MM.1S (cell line): ENCODE measurements around the gene ATXN10.

ENCODE experiments used
- DNase-seq: peaks from one replicate; pipeline ENCODE4 v3.0.0-alpha.2; 2015
- H2AFZ ChIP-seq: fragments of 300-600 bp; sonication (generic); 2 replicates; pipeline ENCODE4 v1.6.0; 2016; ENCODE audit warnings: antibody characterized with exemption, low read length
- H3F3A ChIP-seq: fragments of 300-600 bp; sonication (generic); 2 replicates; pipeline ENCODE4 v1.6.1; 2016; ENCODE audit warnings: mild to moderate bottlenecking, antibody characterized with exemption, low read length, moderate library complexity, mixed read lengths; ENCODE audit not compliant: insufficient read depth
- H3K27ac ChIP-seq: fragments of 300-600 bp; sonication (generic); 2 replicates; pipeline ENCODE4 v1.5.1; 2016; ENCODE audit warnings: mild to moderate bottlenecking, low read length
- H3K27me3 ChIP-seq: fragments of 300-600 bp; sonication (generic); replicated peaks from 2 replicates; pipeline ENCODE4 v1.6.0; 2016; ENCODE audit warnings: low read length; ENCODE audit not compliant: insufficient read depth
- H3K36me3 ChIP-seq: fragments of 300-600 bp; sonication (generic); replicated peaks from 2 replicates; pipeline ENCODE4 v1.6.1; 2016; ENCODE audit warnings: mild to moderate bottlenecking, low read length, mixed read lengths; ENCODE audit not compliant: insufficient read depth
- H3K4me1 ChIP-seq: fragments of 300-600 bp; sonication (generic); 2 replicates; pipeline ENCODE4 v1.6.1; 2016; ENCODE audit warnings: low read length, mixed read lengths
- H3K4me2 ChIP-seq: fragments of 300-600 bp; sonication (generic); 2 replicates; pipeline ENCODE4 v1.6.0; 2016; ENCODE audit warnings: low read depth, low read length
- H3K4me3 ChIP-seq: fragments of 300-600 bp; sonication (generic); 2 replicates; pipeline ENCODE4 v1.5.1; 2016; ENCODE audit warnings: low read length, mixed read lengths
- H3K79me2 ChIP-seq: fragments of 300-600 bp; sonication (generic); 2 replicates; pipeline ENCODE4 v1.6.1; 2016; ENCODE audit warnings: mixed run types, low read length, mixed read lengths
- H3K9ac ChIP-seq: fragments of 300-600 bp; sonication (generic); 2 replicates; pipeline ENCODE4 v1.6.1; 2016; ENCODE audit warnings: low read length, mixed read lengths
- H3K9me2 ChIP-seq: fragments of 300-600 bp; sonication (generic); replicated peaks from 2 replicates; pipeline ENCODE4 v1.6.1; 2016; ENCODE audit warnings: mild to moderate bottlenecking, low read length, mixed read lengths; ENCODE audit not compliant: insufficient read depth
- H3K9me3 ChIP-seq: fragments of 300-600 bp; sonication (generic); replicated peaks from 2 replicates; pipeline ENCODE4 v1.6.1; 2016; ENCODE audit warnings: mild to moderate bottlenecking, low read length, mixed read lengths; ENCODE audit not compliant: insufficient read depth
- H4K20me1 ChIP-seq: fragments of 300-600 bp; sonication (generic); 2 replicates; pipeline ENCODE4 v1.6.1; 2016; ENCODE audit warnings: mild to moderate bottlenecking, low read length, moderate library complexity, mixed read lengths; ENCODE audit not compliant: insufficient read depth
- CTCF ChIP-seq: fragments of 300-600 bp; sonication (generic); IDR thresholded peaks from 2 replicates; pipeline ENCODE4 v1.5.1; 2016; ENCODE audit warnings: antibody characterized with exemption, low read length, mixed read lengths
- EZH2 ChIP-seq: fragments of 300-600 bp; sonication (generic); optimal IDR thresholded peaks from 2 replicates; pipeline ENCODE3; 2017; ENCODE audit warnings: low read depth, mild to moderate bottlenecking, antibody characterized with exemption, low read length, mixed read lengths
- EZH2phosphoT487 ChIP-seq: fragments of 300-600 bp; sonication (generic); IDR thresholded peaks from 2 replicates; pipeline ENCODE4 v1.6.1; 2018; ENCODE audit warnings: antibody characterized with exemption, low read length

Gene ATXN10

GRCh38 chr22:45817745-45818423, 146.2 kb downstream of the ATXN10 start:
- no peaks in the 10 kb centered on the region for H3F3A ChIP-seq
- H3K9me3 ChIP-seq, result no peaks in the 10 kb centered on the region
- no peak overlapping the region for H3K4me3 ChIP-seq
- H3K4me2 ChIP-seq, result no peak overlapping the region
- H4K20me1 ChIP-seq, result no peaks in the 10 kb centered on the region
- no peak overlapping the region for H2AFZ ChIP-seq
- no peak overlapping the region for H3K27ac ChIP-seq
- no peaks in the 10 kb centered on the region for H3K27me3 ChIP-seq
- TF ChIP-seq EZH2, result no peak
- TF ChIP-seq CTCF, result no peak
- TF ChIP-seq EZH2phosphoT487, result no peak
- no peak for DNase-seq
- no peaks in the 10 kb centered on the region for H3K79me2 ChIP-seq
- H3K36me3 ChIP-seq, result no peaks in the 10 kb centered on the region
- H3K9ac ChIP-seq, result no peak overlapping the region
- no peaks in the 10 kb centered on the region for H3K4me1 ChIP-seq
- no peaks in the 10 kb centered on the region for H3K9me2 ChIP-seq

GRCh38 chr22:45818424-45819085, 146.9 kb downstream of the ATXN10 start:
- H3F3A ChIP-seq, result no peaks in the 10 kb centered on the region
- no peaks in the 10 kb centered on the region for H3K9me3 ChIP-seq
- H3K4me2 ChIP-seq, result no peak overlapping the region
- TF ChIP-seq EZH2phosphoT487 (no peak), EZH2 (no peak), CTCF (no peak)
- no peak overlapping the region for H3K4me3 ChIP-seq
- H3K9me2 ChIP-seq, result no peaks in the 10 kb centered on the region
- no peaks in the 10 kb centered on the region for H3K27me3 ChIP-seq
- no peaks in the 10 kb centered on the region for H4K20me1 ChIP-seq
- no peaks in the 10 kb centered on the region for H3K79me2 ChIP-seq
- DNase-seq, result no peak
- no peaks in the 10 kb centered on the region for H3K36me3 ChIP-seq
- H2AFZ ChIP-seq, result no peak overlapping the region
- no peak overlapping the region for H3K27ac ChIP-seq
- H3K9ac ChIP-seq, result no peak overlapping the region
- no peaks in the 10 kb centered on the region for H3K4me1 ChIP-seq

- no peaks in the 10 kb centered on the region for H4K20me1 ChIP-seq
- no peak for TF ChIP-seq EZH2phosphoT487
- H3K27ac ChIP-seq, result no peak overlapping the region
- H3F3A ChIP-seq, result no peaks in the 10 kb centered on the region
- H3K27me3 ChIP-seq, result no peaks in the 10 kb centered on the region
- H3K4me2 ChIP-seq, result no peak overlapping the region
- DNase-seq, result no peak
- H3K4me3 ChIP-seq, result no peak overlapping the region
- H3K79me2 ChIP-seq, result no peaks in the 10 kb centered on the region
- no peak overlapping the region for H2AFZ ChIP-seq
- no peaks in the 10 kb centered on the region for H3K36me3 ChIP-seq
- no peaks in the 10 kb centered on the region for H3K9me3 ChIP-seq
- H3K4me1 ChIP-seq, result no peaks in the 10 kb centered on the region
- no peaks in the 10 kb centered on the region for H3K9me2 ChIP-seq
- no peak overlapping the region for H3K9ac ChIP-seq
These were observed 147.7 kb downstream of the ATXN10 start for GRCh38 chr22:45819305-45819704.

GRCh38 chr22:45823336-45823735, 151.7 kb downstream of the ATXN10 start:
- no peak overlapping the region for H3K9ac ChIP-seq
- H3F3A ChIP-seq, result no peaks in the 10 kb centered on the region
- no peak overlapping the region for H2AFZ ChIP-seq
- no peak for TF ChIP-seq CTCF
- H3K9me2 ChIP-seq, result no peaks in the 10 kb centered on the region
- no peaks in the 10 kb centered on the region for H3K79me2 ChIP-seq
- no peak overlapping the region for H3K27ac ChIP-seq
- no peak for DNase-seq
- H4K20me1 ChIP-seq, result no peaks in the 10 kb centered on the region
- no peaks in the 10 kb centered on the region for H3K27me3 ChIP-seq
- H3K4me3 ChIP-seq, result no peak overlapping the region
- no peaks in the 10 kb centered on the region for H3K9me3 ChIP-seq
- H3K4me1 ChIP-seq, result no peaks in the 10 kb centered on the region
- no peak overlapping the region for H3K4me2 ChIP-seq
- H3K36me3 ChIP-seq, result no peaks in the 10 kb centered on the region
